Activated effector memory CD4-positive, alpha-beta T cell treated with anti-CD3 and anti-CD28 coated beads, Interleukin-2, amount 50 U/mL, for 16 hours (primary cell): ENCODE results near the gene GABPB2.

Experiments
- DNase-seq: peaks from one replicate; pipeline ENCODE4 v3.0.0-alpha.2; 2020

GABPB2 gene

DNA sequence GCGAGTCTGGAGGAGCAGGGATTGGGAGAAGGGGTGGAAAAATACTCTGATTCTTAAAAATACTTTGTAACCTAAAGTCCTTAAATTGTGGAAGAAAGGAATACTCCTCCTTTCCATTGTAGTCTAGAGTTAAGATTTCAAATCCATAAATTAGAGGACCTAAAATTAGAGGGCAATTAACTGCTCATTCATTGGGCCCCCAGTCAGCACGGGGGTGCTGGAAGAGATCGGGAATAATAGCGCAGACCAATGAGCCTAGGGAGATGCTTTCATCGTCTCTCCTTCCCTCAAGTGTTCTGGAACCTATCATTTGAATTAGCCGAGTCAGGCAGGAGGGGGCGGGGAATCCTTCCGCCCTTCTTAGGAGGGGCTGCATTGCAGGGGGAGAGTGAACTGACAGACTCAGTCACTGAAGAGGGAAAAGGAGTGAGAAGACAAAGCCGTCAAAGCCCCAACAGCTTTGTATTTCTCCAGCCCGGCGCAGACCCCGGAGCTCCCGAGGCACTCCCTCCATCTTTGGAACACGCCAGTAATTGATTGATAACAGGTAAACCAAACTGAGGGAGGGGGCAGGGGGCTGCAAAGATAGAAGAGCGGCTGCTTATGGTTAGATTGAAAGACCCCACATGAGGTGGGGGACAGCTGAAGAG, 10.4 kb upstream of the GABPB2 start, which contains the start of gene MLLT11:
TSS of gene MLLT11 (plus strand) at position 391 of the 650 bp plus-strand sequence. CDS start 6,828 bp downstream, outside the sequence.
- DNase-seq: peak; percentile 67

DNA sequence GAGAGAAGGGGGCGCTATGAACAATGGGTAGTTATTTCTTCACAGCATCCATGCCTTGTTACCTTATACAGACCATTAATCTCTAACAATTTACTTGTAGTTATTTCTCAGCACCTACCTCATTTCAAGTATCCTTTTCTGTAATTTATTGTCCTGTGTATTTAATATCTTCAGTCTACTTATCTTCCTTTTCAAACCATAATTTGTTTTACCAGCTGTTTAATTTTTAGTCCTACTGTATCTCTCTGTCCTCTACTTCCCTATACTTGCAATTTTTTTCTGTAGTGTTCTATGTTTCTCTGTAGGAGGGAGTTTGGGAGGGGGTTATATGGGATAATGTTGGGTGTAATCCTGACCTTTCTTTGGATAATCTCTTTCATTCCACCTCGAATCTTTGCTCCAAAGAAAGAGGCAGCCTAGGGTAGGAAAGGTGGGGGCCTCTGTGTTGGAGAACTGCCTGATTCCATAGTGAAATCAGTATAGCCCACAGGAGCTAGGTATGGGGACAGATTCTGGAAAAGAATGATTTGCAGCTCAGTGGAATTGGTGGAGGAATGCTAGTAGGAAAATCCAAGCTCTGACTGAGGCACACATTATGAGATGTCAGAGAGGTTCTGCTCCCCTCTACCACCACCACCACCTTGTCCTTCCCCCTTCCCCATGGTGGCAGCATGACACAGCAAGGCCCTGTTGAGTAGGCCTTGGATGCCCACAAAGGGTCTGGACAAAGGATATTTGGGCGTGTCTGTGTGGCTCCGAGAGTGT, 9.7 kb upstream of the GABPB2 start:
- DNase-seq: no peak

DNA sequence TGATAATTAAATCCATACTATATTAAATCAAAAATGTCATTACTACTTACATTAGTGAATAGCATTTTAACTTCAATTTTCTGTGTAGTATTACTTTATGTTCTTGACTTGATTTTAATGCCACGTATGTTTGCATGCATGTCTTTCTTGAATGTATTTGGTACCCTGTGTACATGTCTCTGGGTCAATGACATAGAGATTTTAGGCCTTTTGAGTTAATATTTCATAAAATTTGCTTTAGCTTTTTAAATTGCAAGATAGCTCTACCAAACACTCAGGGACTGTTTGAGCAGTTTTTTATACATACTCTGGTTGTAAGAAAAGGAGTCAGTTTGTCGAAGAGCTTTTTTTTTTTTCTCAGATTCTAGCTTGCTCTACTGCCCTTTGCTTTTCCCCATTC, 8.9 kb upstream of the GABPB2 start:
- DNase-seq: no peak

GRCh38 chr1:151062741-151063371, 7.7 kb upstream of the GABPB2 start:
- peak; percentile 8 for DNase-seq

GRCh38 chr1:151065089-151065645, 5.4 kb upstream of the GABPB2 start:
- DNase-seq: no peak

- peak; percentile 21 for DNase-seq
These were observed 3.4 kb upstream of the GABPB2 start for GRCh38 chr1:151067185-151067584.

DNA sequence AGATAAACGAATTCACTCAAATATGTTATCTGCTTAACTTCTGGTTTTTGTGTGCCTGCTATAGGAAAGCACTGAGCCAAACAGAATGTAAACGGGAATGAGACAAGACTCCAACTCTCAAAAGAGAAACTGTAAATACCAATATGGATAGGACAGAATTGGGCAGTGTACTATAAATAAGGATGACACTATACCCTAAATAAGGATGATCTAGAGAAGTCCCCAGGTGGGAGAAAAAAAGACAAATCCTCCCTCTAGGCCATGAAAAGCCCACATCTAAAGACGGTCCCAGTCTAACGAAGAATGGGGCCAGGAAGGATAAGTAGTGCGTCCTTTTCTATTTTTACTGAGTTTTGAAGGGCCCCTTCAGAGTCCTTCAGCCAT, 1.5 kb upstream of the GABPB2 start:
- no peak for DNase-seq

- DNase-seq: peak; percentile 45
These were observed 1.7 kb downstream of the GABPB2 start for GRCh38 chr1:151072224-151072623.

GRCh38 chr1:151085953-151086559, 15.5 kb downstream of the GABPB2 start:
- DNase-seq: no peak

DNA sequence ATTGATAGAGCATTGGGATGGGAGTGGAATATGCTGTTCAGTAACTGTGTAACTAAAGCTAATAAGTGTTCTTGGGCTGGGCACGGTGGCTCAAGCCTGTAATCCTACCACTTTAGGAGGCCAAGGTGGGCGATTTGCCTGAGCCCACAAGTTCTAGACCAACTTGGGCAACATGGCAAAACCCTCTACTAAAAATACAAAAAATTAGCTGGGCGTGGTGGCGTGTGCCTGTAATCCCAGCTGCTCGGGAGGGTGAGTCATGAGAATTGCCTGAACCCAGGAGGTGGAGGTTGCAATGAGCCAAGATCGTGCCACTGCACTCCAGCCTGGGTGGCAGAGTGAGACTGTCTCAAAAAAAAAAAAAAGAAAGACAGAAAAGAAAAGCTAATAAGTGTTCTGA, 26.9 kb downstream of the GABPB2 start:
- DNase-seq: peak; percentile 39

GRCh38 chr1:151098126-151098525, 27.6 kb downstream of the GABPB2 start:
- peak; percentile 12 for DNase-seq

- no peak for DNase-seq
These were observed 34.1 kb downstream of the GABPB2 start for GRCh38 chr1:151104630-151105029.

GRCh38 chr1:151106894-151107293, 36.3 kb downstream of the GABPB2 start:
- no peak for DNase-seq

- DNase-seq: peak; percentile 47
These were observed 37.8 kb downstream of the GABPB2 start for GRCh38 chr1:151108331-151108730.

GRCh38 chr1:151113877-151114276, 43.3 kb downstream of the GABPB2 start:
- no peak for DNase-seq

DNA sequence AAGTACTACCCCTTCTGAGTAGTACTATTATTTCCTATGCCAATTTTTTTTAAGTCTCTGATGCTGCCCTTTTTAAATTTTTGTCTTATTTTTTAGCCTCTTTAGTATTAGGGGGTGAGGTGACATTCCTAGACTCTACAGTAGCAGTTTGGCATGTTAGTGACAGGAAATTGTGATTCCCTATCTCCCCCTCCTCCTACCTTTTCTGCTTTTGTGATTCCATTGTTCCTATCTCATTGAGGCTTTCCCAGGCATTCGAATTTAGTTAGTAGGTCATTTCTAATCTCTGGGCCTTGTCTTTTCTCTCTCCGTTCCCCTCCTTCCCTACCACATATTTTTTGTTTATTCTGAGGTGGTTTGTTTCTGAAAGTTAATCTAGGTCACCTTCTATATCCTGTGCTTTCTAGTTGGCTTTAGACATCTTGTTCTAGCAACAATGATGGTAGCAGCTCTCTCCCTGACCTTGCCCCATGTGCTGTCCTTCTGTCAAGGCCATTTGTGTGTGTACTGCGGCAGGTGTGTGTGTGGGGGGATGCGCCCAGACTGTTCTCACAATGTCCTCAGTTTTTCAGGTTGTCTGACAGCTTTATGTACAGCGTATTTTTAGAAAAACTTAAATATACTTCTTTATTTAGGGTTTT, 54.3 kb downstream of the GABPB2 start:
- no peak for DNase-seq

GRCh38 chr1:151128800-151129199, 58.2 kb downstream of the GABPB2 start:
- no peak for DNase-seq

- peak; percentile 87 for DNase-seq
These were observed 60.5 kb downstream of the GABPB2 start for GRCh38 chr1:151130987-151131586.

DNA sequence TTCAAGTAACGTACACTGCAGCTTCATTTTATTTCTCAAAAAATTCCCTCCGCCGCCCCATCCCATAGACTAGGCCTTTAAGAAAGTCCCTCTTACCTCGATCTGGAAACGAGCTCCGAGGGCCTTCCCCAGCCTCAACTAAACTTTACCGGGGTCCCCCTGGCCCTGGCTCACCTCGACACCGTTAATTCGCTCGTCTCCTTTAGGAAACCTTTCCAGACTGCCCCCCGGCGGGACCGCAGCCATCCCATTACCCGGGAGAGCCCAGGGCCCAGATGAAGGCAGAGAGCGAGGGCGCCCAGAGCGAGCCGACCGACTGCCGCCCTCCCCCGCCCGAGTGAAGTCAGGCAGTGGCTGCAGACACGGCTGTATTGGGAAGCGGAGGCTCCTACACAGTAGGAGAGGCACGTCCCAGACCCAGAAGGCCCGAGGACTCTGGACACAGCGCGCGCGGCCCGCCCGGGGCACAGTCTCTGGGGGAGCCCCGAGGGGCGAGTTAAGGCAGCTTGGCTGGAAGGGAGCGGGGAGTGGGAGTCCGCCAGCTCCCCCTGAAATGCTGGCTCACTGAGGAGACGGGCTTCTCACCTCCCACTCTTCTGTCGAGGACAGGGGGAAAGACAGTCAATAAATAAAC, 61.3 kb downstream of the GABPB2 start:
- DNase-seq: no peak

- DNase-seq: no peak
These were observed 61.9 kb downstream of the GABPB2 start for GRCh38 chr1:151132335-151133017.
